K562 (cell line): ENCODE measurements around the gene PTPRU. TPM values are rescaled to one million over a fixed set of nuclear protein-coding genes. Genes with fewer than 3 reads are reported as not detected.
A peak's percentile ranks its signal among the peaks of the same experiment; 100 is the strongest.

Source experiments
- CREB1 ChIP-seq, 2 experiments: sonication (generic) in 1 of 2; formaldehyde crosslinking in 1 of 2; IDR thresholded peaks; 2 replicates each; pipeline versions ENCODE4 v1.6.1 to v1.8.0; 2012 to 2022; ENCODE audit warnings: inconsistent platforms in 1 of 2, mild to moderate bottlenecking in 1 of 2, missing genetic modification reagents in 1 of 2, moderate library complexity in 1 of 2
- CREB5 ChIP-seq: fragments of 250-450 bp; sonication (Bioruptor Pico); IDR thresholded peaks from 2 replicates; pipeline ENCODE4 v1.5.0; 2020; ENCODE audit warnings: mild to moderate bottlenecking
- GTF2B ChIP-seq: IDR thresholded peaks from 2 replicates; pipeline ENCODE4 v1.6.1; 2011; ENCODE audit not compliant: insufficient read length; ENCODE audit errors: extremely low read depth
- HES1 ChIP-seq: fragments of 450-650 bp; IDR thresholded peaks from 2 replicates; pipeline ENCODE4 v1.6.1; 2016; ENCODE audit warnings: low read depth, mild to moderate bottlenecking, moderate library complexity
- JUN ChIP-seq, 2 experiments: sonication (generic) in 1 of 2; formaldehyde crosslinking in 1 of 2; IDR thresholded peaks; 2 replicates each; pipeline versions ENCODE4 v1.6.1 to v1.8.0; 2012 to 2022; ENCODE audit warnings: borderline replicate concordance in 2 of 2, mild to moderate bottlenecking in 2 of 2, improper control_type of control experiment in 1 of 2, low read depth in 1 of 2, low read length in 1 of 2, missing genetic modification reagents in 1 of 2
- KHSRP ChIP-seq: fragments of 450-650 bp; IDR thresholded peaks from 2 replicates; pipeline ENCODE4 v1.6.1; 2017
- KLF16 ChIP-seq: IDR thresholded peaks from 2 replicates; pipeline ENCODE4 v1.6.1; 2016; ENCODE audit warnings: antibody characterized with exemption
- MAFG ChIP-seq: fragments of 450-650 bp; conservative IDR thresholded peaks from 2 replicates; pipeline ENCODE4 v1.6.1; 2016; ENCODE audit warnings: missing genetic modification characterization, missing compliant biosample characterization
- NEUROD1 ChIP-seq: fragments of 150-350 bp; IDR thresholded peaks from 2 replicates; pipeline ENCODE4 v1.6.1; 2014; ENCODE audit warnings: borderline replicate concordance, low read length, low read depth; ENCODE audit not compliant: partially characterized antibody
- POLR2H ChIP-seq: IDR thresholded peaks from 2 replicates; pipeline ENCODE4 v1.6.1; 2016; ENCODE audit warnings: missing genetic modification characterization, low read depth, mild to moderate bottlenecking, control low read depth, missing compliant biosample characterization, moderate library complexity
- RBM25 ChIP-seq: fragments of 200-400 bp; formaldehyde crosslinking; IDR thresholded peaks from 2 replicates; pipeline ENCODE4 v1.6.1; 2018; ENCODE audit warnings: low read length, low read depth, moderate library complexity; ENCODE audit not compliant: severe bottlenecking
- RFX7 ChIP-seq: fragments of 250-450 bp; sonication (Bioruptor Pico); IDR thresholded peaks from 2 replicates; pipeline ENCODE4 v1.5.1; 2021; ENCODE audit warnings: mild to moderate bottlenecking
- TAL1 ChIP-seq: fragments of 450-650 bp; IDR thresholded peaks from 2 replicates; pipeline ENCODE4 v1.6.1; 2016; ENCODE audit warnings: mild to moderate bottlenecking
- TOE1 ChIP-seq, 2 experiments: fragments of 450-650 bp in 1 of 2; sonication (generic) in 1 of 2; formaldehyde crosslinking in 1 of 2; IDR thresholded peaks; 2 replicates each; pipeline versions ENCODE4 v1.7.1 to v1.8.0; 2016 to 2022; ENCODE audit warnings: borderline replicate concordance in 2 of 2, mild to moderate bottlenecking in 2 of 2, antibody characterized with exemption in 1 of 2, inconsistent platforms in 1 of 2, low read depth in 1 of 2, missing genetic modification reagents in 1 of 2, moderate library complexity in 1 of 2
- ZFP36 ChIP-seq: fragments of 150-350 bp; IDR thresholded peaks from 2 replicates; pipeline ENCODE4 v1.6.1; 2018; ENCODE audit warnings: low read length, low read depth; ENCODE audit not compliant: partially characterized antibody
- ZNF124 ChIP-seq: sonication (generic); formaldehyde crosslinking; IDR thresholded peaks from 2 replicates; pipeline ENCODE4 v1.8.1; 2022; ENCODE audit warnings: missing genetic modification reagents
- ZNF280A ChIP-seq: fragments of 450-650 bp; IDR thresholded peaks from 2 replicates; pipeline ENCODE4 v1.6.1; 2018; ENCODE audit warnings: mild to moderate bottlenecking, low read depth; ENCODE audit not compliant: partially characterized antibody
- ZNF584 ChIP-seq: fragments of 200-800 bp; sonication (Bioruptor generic); IDR thresholded peaks from 2 replicates; pipeline ENCODE4 v1.6.1; 2016; ENCODE audit warnings: low read depth, mild to moderate bottlenecking, missing genetic modification characterization, missing compliant biosample characterization
- ZNF740 ChIP-seq, 3 experiments: fragments of 200-800 bp in 1 of 3; sonication (Bioruptor generic) in 1 of 3; sonication (generic) in 1 of 3; formaldehyde crosslinking in 1 of 3; IDR thresholded peaks; 2 replicates each; pipeline versions ENCODE4 v1.6.1 to v1.8.0; 2016 to 2022; ENCODE audit warnings: mild to moderate bottlenecking in 2 of 3, missing compliant biosample characterization in 2 of 3, missing genetic modification characterization in 2 of 3, missing genetic modification reagents in 1 of 3
- ZNF77 ChIP-seq: fragments of 250-450 bp; sonication (Bioruptor Pico); IDR thresholded peaks from 2 replicates; pipeline ENCODE4 v1.5.0; 2020
- polyA plus RNA-seq, 8 experiments: library from polyadenylated mRNA; depleted of rRNA in 4 of 8; stranded (reverse) in 5 of 8; unstranded in 3 of 8; fragments of >200 nt; fragmentation: Nextera tagmentation in 2 of 8; fragmentation: Illumina TruSeq in 1 of 8; extraction: Ambion mirVana in 2 of 8; extraction: Trizol in 1 of 8; gene quantifications; 2 replicates each; pipeline versions ENCODE4 v1.2.1 to v1.2.3, GENCODE V29; 2011 to 2014; ENCODE audit warnings: inconsistent platforms in 1 of 8, missing spikeins in 1 of 8
- total RNA-seq, 7 experiments: library from RNA; depleted of rRNA in 6 of 7; stranded (reverse); fragments of >200 nt in 6 of 7; fragmentation: Illumina TruSeq in 2 of 7; extraction: Trizol in 2 of 7; gene quantifications; 2 replicates each; pipeline versions ENCODE4 v1.2.1 to v1.2.3, GENCODE V29; 2011 to 2021; ENCODE audit warnings: low replicate concordance in 1 of 7

PTPRU gene
- total and polyA plus RNA-seq, 9 of the 15 experiments (the other 6 are each of a cell fraction or from before 2014, with no cell fraction given): 0.01 to 2.9 (median 1.0) TPM

GRCh38 chr1:29202584-29203340 lies 33.6 kb upstream of the PTPRU start (continued):
- TF ChIP-seq ZNF740 (CRISPR knock-in tag; IDR thresholded peaks at IDR 0.05): no peak
- no peak for TF ChIP-seq ZNF740 (tag; IDR thresholded peaks at IDR 0.05)
- TF ChIP-seq JUN (IDR thresholded peaks at IDR 0.05; ENCODE audit: borderline replicate concordance, low read depth, low read length): peak; percentile 98
- peak; percentile 41; the same call in 1 of the 2 replicates for TF ChIP-seq JUN (CRISPR knock-in tag; IDR thresholded peaks at IDR 0.05; ENCODE audit: borderline replicate concordance)
- TF ChIP-seq TOE1 (IDR thresholded peaks at IDR 0.05; ENCODE audit: borderline replicate concordance): peak; percentile 73; the same call in 1 of the 2 replicates
- TF ChIP-seq TOE1 (CRISPR knock-in tag; IDR thresholded peaks at IDR 0.05; ENCODE audit: borderline replicate concordance, low read depth): peak; percentile 78; the same call in 1 of the 2 replicates
- peak; percentile 78 for TF ChIP-seq MAFG (tag)
- no peak for TF ChIP-seq HES1
- TF ChIP-seq RBM25: no peak
- TF ChIP-seq ZNF280A: no peak
- TF ChIP-seq TAL1: peak; percentile 84
- peak; percentile 75 for TF ChIP-seq NEUROD1
- no peak for TF ChIP-seq POLR2H (tag)
- no peak for TF ChIP-seq CREB1 (IDR thresholded peaks at IDR 0.05)
- TF ChIP-seq CREB1 (CRISPR knock-in tag; IDR thresholded peaks at IDR 0.05): no peak
- TF ChIP-seq RFX7 (CRISPR knock-in tag): 0 out of 2 replicates have a peak, but pooled peaks have one; percentile 56
- peak; percentile 69 for TF ChIP-seq KLF16
- TF ChIP-seq ZNF77: no peak
- TF ChIP-seq CREB5 (CRISPR knock-in tag): no peak
- TF ChIP-seq ZFP36: peak; percentile 48
- no peak for TF ChIP-seq GTF2B
- peak; percentile 43; the same call in 1 of the 2 replicates for TF ChIP-seq ZNF584 (CRISPR knock-in tag)
- TF ChIP-seq ZNF124 (CRISPR knock-in tag): no peak
- TF ChIP-seq KHSRP: no peak
